NCI-H1105 (cell line): ENCODE measurements around the gene RPS18.
A peak's percentile ranks its signal among the peaks of the same experiment; 100 is the strongest.

ENCODE experiments used
- DNase-seq: peaks from one replicate; lab custom pipeline; 2025; lab: John Stamatoyannopoulos, UW

Gene RPS18

DNA sequence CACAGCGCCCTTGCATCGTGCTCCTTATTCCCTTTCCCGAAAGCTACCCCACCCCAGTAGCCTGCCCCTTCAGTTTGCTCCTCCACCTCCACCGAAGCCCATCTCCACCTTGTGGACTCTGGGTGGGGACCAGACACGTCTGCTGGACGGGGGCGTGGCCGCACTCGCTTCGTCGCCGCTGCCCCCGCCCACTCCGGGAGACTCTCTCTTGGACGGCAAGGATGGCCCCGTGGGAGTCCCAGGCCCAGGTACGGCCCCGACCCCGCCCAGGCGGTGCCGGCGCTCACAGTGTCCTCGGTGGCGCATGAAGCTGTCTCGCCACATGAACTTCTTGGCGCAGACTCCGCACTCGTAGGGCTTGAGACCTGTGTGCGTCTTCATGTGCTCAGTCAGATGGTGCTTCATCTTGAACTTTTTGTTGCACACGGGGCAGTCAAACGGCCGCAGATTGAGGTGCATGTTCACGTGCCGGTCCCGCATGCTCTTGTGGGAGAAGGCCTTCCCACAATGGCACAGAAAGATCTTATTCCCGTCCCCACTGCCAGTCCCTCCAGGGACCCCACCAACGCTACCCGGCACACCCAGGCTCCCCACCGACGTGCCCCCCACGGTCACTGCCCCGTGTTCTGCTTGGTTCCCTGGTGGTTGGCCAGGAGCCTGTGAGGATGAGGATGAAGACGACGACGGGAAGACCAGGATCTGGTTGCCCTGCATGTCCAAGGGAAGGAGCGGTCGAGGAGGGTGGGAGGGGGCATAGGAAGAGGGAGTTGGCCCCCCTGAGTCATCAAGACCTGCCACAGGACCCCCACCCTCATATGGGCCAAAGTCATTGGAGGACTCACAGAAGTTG is 43.3 kb downstream of the RPS18 start:
- no peak for DNase-seq

DNA sequence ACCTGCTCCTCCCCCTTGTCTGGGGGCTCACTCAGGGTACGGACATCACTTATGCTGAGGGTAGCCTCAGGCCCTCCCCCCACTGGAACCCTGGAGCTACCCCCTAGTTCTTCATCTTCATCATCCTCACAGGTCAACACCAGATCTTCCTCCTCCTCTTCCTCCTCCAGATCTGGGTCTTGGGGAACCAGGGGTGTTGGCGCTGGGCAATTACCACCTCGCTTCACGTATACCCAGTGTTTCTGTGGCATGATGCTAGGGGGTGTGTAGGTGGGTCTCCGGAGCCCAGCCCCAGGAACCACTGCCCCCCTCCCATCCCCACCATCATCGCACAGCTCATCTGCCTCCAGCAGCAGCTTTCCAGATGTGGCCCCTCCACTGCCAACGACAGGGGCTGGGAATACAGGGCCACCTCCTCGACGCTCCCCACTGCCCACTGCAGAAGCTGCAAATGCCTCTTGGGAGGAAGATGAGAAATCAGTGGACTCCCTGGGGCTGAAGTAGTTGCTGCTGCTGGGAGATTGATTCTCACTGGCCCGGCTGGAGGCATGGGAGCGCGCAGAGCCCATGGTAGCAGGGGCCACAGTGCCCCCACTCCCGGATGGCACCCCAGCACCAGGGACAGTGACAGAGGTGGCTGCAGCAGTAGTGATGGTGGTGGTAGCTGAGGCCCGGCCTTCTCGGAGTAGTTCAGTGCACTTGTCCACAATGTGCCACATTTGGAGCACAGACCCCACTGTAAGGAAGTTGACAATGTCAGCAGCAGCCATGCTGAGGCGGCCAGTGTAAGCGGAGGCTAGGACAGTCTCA is 44.1 kb downstream of the RPS18 start:
- DNase-seq = no peak

DNA sequence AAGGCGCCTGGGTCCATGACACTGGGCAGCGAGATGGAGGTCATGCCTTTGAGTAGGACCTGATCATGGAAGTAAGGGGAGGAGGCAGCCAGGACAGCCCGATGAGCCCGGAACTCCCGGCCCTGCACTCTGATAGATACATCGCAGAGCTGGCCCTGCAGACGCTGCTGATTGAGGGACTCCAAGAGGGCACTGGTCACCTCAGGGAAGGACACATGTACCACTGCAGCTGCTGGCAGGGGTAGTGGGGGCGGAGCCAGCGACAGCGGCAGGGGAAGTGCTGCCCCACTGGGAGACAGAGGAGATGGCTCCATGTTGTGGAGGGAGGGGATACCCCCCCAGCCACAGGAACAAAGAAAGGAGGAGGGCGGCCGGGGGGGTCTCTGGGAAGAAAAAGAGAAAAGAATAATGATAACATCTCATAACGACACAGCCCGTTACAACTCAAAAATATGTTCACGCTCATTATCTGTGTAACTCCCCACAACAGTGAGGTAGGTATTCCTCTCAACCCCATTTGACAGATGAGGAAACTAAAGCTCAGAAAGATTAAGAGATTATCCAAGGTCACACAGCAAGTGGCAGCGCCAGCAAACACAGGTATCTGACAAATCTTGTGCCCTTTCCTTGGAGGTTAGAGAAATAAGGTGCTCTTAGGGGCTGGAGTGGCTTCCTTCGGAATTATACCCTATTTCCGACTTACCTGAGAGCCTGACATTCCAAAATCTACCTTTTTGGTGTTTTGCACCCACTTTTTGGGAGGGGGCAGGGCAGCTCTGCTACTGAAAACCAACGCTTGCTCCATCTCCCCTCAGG is 44.9 kb downstream of the RPS18 start:
- DNase-seq = no peak

DNA sequence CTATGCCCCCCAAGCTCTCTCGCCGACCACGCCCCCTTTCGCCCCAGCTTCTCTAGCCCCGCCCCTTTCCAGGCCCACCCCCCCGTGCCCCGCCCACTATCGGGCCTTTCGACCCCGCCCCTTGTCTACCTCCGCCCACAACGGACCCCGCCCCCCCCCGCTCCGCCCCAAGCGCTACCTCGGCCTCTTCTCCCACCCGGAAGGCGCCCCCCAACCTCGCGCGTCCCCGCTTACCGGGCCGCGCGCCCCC is 45.5 kb downstream of the RPS18 start:
- no peak for DNase-seq

GRCh38 chr6:33317669-33318425 is 46.0 kb downstream of the RPS18 start, which contains the start of gene ZBTB22:
Gene ZBTB22, minus strand, starts transcription at chr6:33317744. Its CDS starts 828 bp downstream, at chr6:33316916.
- DNase-seq = peak; percentile 100

- no peak for DNase-seq
Measured at GRCh38 chr6:33318426-33319073, 46.7 kb downstream of the RPS18 start.

GRCh38 chr6:33319939-33320314 is 48.1 kb downstream of the RPS18 start:
- DNase-seq = no peak

GRCh38 chr6:33320315-33321181 is 48.7 kb downstream of the RPS18 start:
- no peak for DNase-seq

DNA sequence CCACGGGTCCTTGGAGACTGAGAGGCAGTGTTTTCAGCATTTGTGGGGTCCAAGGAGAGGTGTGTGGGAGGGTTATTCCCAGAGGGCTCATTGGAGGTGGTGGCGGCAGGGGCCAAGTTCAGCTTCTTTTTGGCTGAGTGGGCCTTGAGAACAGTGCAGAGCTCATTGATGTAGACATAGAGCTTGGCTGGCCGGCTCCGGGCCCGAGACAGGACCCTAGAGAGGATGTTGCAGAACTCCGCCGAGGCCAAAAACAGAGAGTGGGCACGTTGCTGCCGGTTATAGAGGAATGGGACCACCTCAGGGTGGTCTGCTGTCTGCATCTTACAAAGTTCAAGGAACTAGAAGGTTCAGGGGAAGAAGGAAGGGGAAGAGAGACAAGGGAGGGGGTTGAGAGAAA is 49.4 kb downstream of the RPS18 start:
- no peak for DNase-seq

GRCh38 chr6:33323623-33323948 is 51.7 kb downstream of the RPS18 start:
- DNase-seq = peak; percentile 66

- DNase-seq = no peak
Measured at GRCh38 chr6:33324125-33324524, 52.2 kb downstream of the RPS18 start.
